ENCODE measurements around the gene MINDY4.

MINDY4 gene

GRCh38 chr7:30906515-30907240 lies 135.5 kb downstream of the MINDY4 start:
- DNase-seq = no peak

- DNase-seq = no peak
Measured at GRCh38 chr7:30907527-30908267, 136.5 kb downstream of the MINDY4 start.

- DNase-seq = no peak
Measured at GRCh38 chr7:30908681-30909080, 137.5 kb downstream of the MINDY4 start.

GRCh38 chr7:30909431-30909830 lies 138.2 kb downstream of the MINDY4 start:
- DNase-seq = no peak

GRCh38 chr7:30910411-30911073 lies 139.3 kb downstream of the MINDY4 start:
- DNase-seq = peak; percentile 67

- DNase-seq = no peak
Measured at GRCh38 chr7:30911133-30911532, 139.9 kb downstream of the MINDY4 start.

- peak; percentile 73 for DNase-seq
Measured at GRCh38 chr7:30911561-30911969, 140.3 kb downstream of the MINDY4 start, which contains the start of gene AQP1. AQP1 (plus strand) TSS chr7:30911853; CDS start chr7:30911910, 57 bp downstream.

- DNase-seq = no peak
Measured at GRCh38 chr7:30912021-30912730, 141.0 kb downstream of the MINDY4 start.

- DNase-seq = no peak
Measured at GRCh38 chr7:30912731-30912985, 141.4 kb downstream of the MINDY4 start.

GRCh38 chr7:30912986-30913811 lies 142.0 kb downstream of the MINDY4 start:
- DNase-seq = peak; percentile 32

GRCh38 chr7:30913821-30914515 lies 142.8 kb downstream of the MINDY4 start:
- DNase-seq = peak; percentile 72

- peak; percentile 40 for DNase-seq
Measured at GRCh38 chr7:30914596-30914995, 143.4 kb downstream of the MINDY4 start.

GRCh38 chr7:30915005-30915601 lies 143.9 kb downstream of the MINDY4 start:
- DNase-seq = peak; percentile 95

GRCh38 chr7:30915751-30916150 lies 144.5 kb downstream of the MINDY4 start:
- DNase-seq = no peak

- no peak for DNase-seq
Measured at GRCh38 chr7:30916255-30916654, 145.0 kb downstream of the MINDY4 start.

GRCh38 chr7:30916767-30917166 lies 145.6 kb downstream of the MINDY4 start:
- DNase-seq = no peak

- DNase-seq = no peak
Measured at GRCh38 chr7:30917216-30917893, 146.1 kb downstream of the MINDY4 start.

- no peak for DNase-seq
Measured at GRCh38 chr7:30918676-30919075, 147.5 kb downstream of the MINDY4 start.

- DNase-seq = no peak
Measured at GRCh38 chr7:30920021-30920583, 148.9 kb downstream of the MINDY4 start.
